AG09319 (cell line): Measurements from ENCODE around the gene LINS1.

Source experiments
- DNase-seq: peaks from one replicate; pipeline ENCODE4 v3.0.0-alpha.2; 2010; ENCODE audit warnings: low read depth; ENCODE audit errors: extremely low read depth
- TF ChIP-seq, protein P1 (sequence below): IDR thresholded peaks from 2 replicates; pipeline ENCODE4 v1.5.1; 2011; ENCODE audit warnings: low read depth, mild to moderate bottlenecking, inconsistent platforms, low read length, moderate library complexity

LINS1 gene

DNA sequence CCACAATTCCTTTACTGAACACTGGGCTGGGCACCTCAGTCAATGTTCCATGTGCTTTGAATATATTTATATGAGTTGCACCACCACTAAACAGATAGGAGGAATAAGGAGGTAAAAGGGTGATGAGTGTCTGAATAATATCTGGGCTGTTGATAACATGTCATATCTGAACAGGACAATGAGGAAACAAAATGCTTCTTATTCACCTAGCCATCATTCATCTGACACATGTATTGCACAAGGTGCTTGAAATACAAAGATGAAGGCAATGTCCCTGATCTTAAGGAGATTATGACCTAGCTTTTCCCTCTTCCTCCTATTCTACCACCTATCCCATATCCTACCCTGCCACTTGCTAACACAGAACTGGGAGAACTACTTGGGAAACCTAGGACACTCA lies 65.3 kb downstream of the LINS1 start:
- no peak for DNase-seq
- TF ChIP-seq, protein P1, sequence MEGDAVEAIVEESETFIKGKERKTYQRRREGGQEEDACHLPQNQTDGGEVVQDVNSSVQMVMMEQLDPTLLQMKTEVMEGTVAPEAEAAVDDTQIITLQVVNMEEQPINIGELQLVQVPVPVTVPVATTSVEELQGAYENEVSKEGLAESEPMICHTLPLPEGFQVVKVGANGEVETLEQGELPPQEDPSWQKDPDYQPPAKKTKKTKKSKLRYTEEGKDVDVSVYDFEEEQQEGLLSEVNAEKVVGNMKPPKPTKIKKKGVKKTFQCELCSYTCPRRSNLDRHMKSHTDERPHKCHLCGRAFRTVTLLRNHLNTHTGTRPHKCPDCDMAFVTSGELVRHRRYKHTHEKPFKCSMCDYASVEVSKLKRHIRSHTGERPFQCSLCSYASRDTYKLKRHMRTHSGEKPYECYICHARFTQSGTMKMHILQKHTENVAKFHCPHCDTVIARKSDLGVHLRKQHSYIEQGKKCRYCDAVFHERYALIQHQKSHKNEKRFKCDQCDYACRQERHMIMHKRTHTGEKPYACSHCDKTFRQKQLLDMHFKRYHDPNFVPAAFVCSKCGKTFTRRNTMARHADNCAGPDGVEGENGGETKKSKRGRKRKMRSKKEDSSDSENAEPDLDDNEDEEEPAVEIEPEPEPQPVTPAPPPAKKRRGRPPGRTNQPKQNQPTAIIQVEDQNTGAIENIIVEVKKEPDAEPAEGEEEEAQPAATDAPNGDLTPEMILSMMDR = no peak

GRCh38 chr15:100533886-100534285 lies 68.1 kb downstream of the LINS1 start:
- no peak for DNase-seq
- TF ChIP-seq, protein P1 = no peak

GRCh38 chr15:100531823-100532327 lies 70.1 kb downstream of the LINS1 start:
- DNase-seq = no peak
- TF ChIP-seq, protein P1 = no peak

DNA sequence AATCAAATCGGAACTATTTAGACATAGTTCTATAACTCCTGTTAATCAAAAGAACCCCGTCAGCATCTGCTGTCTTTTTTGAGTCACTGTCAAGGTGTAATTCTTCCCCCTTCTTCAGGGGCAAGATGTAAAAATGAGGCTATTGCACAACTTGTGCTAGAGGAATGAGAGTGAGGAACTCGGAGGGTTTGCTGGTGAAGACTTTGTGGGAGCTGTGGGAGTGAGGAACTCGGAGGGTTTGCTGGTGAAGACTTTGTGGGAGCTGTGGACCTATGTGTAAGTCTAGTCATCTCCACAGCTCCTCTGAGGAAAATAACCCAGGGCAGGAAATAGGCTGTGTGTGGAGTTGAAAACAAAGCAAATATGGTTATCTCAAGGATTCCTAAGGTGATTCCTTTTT lies 70.8 kb downstream of the LINS1 start:
- TF ChIP-seq, protein P1 = no peak
- no peak for DNase-seq

DNA sequence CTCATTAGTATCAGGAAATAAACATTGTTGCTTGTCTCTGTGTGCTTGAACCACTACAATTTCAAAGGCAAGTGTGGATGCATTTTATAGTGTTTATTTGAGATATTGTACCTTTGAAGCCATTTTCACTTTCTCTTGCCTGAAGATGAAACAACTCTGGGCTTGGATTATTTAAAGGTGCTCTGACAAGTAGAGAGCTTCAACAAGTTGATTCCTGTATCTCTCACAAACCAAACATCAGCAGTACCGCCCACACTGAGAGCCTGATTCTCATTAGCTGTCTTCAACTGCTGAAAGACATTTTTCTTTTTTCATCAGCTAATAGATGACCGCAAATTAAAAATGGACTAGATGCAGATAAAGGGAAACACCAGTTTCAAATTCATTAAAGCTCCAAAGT lies 72.4 kb downstream of the LINS1 start:
- DNase-seq = no peak

GRCh38 chr15:100528833-100529428 lies 73.1 kb downstream of the LINS1 start, which contains the start of gene CERS3:
Gene CERS3, minus strand, starts transcription at chr15:100528950. Its CDS starts 27,101 bp downstream, at chr15:100501849.
- TF ChIP-seq, protein P1 = no peak

More for the DNA sequence above, 72.4 kb downstream of the LINS1 start:
- TF ChIP-seq, protein P1 = no peak

GRCh38 chr15:100526027-100526481 lies 75.9 kb downstream of the LINS1 start:
- TF ChIP-seq, protein P1 = no peak
- DNase-seq = no peak

More at GRCh38 chr15:100528833-100529428, 73.1 kb downstream of the LINS1 start, which contains the start of gene CERS3:
- no peak for DNase-seq
